Breast epithelium (tissue), 3 donors: ENCODE results near the gene DDC.

Source experiments
- POLR2A ChIP-seq: fragments of 450-650 bp; IDR thresholded peaks from one replicate; pipeline ENCODE4 v1.6.1; 2016; ENCODE audit warnings: antibody characterized with exemption, mild to moderate bottlenecking, moderate library complexity
- TF ChIP-seq, protein P1 (sequence below), 3 donors: fragments of 450-650 bp; IDR thresholded peaks; one replicate each; pipeline ENCODE4 v1.5.1; 2016 to 2017; ENCODE audit warnings: antibody characterized with exemption in 3 of 3, mild to moderate bottlenecking in 3 of 3, moderate library complexity in 3 of 3

DNA sequence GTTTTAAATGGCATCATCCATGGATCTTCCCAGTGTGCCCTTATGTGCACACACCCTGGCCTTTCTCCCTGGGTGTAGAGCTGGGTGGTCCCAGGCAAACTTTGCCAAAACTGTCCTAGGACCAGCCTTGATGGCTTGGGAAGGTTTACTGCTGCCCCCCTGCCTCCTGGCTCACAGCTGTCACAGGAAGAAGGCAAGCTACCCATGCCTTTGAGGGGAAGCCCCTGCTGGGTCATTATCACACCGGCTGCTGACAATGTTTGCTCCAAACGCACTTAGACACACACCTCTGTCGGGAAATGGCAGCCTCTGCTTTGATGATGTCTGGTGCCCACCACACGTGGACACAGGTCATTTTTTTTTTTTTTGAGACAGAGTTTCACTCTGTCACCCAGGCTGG lies 89.9 kb downstream of the DDC start:
- no peak for TF ChIP-seq POLR2A
- TF ChIP-seq, protein P1, sequence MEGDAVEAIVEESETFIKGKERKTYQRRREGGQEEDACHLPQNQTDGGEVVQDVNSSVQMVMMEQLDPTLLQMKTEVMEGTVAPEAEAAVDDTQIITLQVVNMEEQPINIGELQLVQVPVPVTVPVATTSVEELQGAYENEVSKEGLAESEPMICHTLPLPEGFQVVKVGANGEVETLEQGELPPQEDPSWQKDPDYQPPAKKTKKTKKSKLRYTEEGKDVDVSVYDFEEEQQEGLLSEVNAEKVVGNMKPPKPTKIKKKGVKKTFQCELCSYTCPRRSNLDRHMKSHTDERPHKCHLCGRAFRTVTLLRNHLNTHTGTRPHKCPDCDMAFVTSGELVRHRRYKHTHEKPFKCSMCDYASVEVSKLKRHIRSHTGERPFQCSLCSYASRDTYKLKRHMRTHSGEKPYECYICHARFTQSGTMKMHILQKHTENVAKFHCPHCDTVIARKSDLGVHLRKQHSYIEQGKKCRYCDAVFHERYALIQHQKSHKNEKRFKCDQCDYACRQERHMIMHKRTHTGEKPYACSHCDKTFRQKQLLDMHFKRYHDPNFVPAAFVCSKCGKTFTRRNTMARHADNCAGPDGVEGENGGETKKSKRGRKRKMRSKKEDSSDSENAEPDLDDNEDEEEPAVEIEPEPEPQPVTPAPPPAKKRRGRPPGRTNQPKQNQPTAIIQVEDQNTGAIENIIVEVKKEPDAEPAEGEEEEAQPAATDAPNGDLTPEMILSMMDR (IDR thresholded peaks at IDR 0.05), result no peak
